ENCODE results near the gene CDC42BPA.

Gene CDC42BPA

DNA sequence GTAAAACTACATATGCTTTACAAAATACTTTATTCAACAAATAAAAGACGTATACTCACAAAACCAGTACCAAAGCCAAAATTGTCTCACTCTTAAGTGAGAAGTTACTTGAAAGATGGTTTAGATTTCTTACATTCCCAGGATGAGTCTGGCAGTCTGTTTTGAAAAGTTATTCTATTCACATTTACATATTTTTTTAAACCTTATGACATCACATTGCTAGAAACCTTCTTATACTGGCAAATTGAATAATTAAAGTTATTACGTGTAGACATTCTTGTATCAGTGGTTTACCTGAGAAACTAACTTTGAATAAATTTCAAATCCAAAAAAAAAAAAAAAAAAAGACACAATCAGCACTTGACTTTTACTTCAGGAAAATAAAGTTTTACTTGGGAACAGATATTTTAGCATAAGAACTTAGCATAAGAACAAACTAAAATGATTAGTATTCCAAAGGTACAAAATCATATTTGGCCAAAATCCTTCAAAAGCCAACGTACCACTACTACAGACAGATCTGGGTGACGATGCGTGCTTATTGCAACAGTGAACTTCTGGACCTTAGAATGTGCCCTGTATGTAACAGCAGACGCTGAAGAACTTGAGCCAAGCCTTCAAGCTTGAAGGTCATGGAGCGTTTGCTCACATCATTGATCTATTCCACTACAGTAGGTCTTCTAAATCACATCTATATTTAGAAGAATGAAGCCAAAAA, 2.5 kb downstream of the CDC42BPA start:
- no peak for TF ChIP-seq POLR2AphosphoS5 (IDR thresholded peaks at IDR 0.05; ENCODE audit: low read depth, low read length)

DNA sequence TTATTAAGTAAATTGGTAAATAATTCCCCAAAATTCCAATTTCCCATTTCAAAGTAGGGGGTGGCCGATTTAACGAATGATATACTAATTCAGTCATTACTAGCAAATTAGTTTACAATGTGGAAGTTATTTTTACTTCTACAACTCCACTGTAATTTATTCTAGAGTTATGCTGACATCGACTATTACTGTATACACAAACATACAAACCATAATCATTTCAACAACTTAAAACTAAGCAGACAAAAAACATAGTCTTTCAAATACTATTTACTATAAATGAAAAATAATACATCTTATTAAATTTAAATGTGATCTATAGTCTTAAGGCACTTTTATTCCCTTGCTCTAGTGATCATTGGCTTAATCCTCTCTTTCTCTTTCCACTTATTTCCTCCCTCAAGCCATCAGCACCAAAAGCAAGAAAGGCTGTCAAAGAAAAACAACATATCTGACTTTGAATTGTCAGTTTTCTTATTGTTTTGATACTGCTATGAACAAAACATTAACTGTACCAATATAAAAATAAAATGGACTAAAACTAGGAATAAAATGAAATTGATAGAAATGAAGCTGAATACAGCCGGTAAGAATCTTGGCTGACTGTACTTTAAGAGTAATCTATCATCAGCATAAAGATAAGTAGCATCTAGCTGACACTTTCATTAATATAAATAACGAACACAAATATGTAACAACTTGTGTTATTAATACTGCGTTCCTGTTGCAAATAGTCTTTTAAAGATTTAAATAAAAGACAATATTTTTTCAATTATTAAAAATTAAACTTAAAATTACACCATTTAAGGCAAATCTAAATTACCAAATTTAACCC, 4.1 kb downstream of the CDC42BPA start:
- TF ChIP-seq POLR2AphosphoS5 (IDR thresholded peaks at IDR 0.05; ENCODE audit: low read depth, low read length): no peak
- no peak for TF ChIP-seq FOXP2 (optimal IDR thresholded peaks at IDR 0.05; ENCODE audit: borderline replicate concordance, extremely low read depth, extremely low read length, insufficient read depth)
- no peak for TF ChIP-seq SIN3A (IDR thresholded peaks at IDR 0.05; ENCODE audit: borderline replicate concordance, insufficient read depth, low read length)
- no peak for TF ChIP-seq TAF1 (IDR thresholded peaks at IDR 0.05; ENCODE audit: borderline replicate concordance, insufficient read depth, low read length)
- TF ChIP-seq, protein P1, sequence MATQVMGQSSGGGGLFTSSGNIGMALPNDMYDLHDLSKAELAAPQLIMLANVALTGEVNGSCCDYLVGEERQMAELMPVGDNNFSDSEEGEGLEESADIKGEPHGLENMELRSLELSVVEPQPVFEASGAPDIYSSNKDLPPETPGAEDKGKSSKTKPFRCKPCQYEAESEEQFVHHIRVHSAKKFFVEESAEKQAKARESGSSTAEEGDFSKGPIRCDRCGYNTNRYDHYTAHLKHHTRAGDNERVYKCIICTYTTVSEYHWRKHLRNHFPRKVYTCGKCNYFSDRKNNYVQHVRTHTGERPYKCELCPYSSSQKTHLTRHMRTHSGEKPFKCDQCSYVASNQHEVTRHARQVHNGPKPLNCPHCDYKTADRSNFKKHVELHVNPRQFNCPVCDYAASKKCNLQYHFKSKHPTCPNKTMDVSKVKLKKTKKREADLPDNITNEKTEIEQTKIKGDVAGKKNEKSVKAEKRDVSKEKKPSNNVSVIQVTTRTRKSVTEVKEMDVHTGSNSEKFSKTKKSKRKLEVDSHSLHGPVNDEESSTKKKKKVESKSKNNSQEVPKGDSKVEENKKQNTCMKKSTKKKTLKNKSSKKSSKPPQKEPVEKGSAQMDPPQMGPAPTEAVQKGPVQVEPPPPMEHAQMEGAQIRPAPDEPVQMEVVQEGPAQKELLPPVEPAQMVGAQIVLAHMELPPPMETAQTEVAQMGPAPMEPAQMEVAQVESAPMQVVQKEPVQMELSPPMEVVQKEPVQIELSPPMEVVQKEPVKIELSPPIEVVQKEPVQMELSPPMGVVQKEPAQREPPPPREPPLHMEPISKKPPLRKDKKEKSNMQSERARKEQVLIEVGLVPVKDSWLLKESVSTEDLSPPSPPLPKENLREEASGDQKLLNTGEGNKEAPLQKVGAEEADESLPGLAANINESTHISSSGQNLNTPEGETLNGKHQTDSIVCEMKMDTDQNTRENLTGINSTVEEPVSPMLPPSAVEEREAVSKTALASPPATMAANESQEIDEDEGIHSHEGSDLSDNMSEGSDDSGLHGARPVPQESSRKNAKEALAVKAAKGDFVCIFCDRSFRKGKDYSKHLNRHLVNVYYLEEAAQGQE (IDR thresholded peaks at IDR 0.05; ENCODE audit: insufficient read depth in 1 of 2, low read depth in 2 of 2, low read length in 2 of 2): no peak

DNA sequence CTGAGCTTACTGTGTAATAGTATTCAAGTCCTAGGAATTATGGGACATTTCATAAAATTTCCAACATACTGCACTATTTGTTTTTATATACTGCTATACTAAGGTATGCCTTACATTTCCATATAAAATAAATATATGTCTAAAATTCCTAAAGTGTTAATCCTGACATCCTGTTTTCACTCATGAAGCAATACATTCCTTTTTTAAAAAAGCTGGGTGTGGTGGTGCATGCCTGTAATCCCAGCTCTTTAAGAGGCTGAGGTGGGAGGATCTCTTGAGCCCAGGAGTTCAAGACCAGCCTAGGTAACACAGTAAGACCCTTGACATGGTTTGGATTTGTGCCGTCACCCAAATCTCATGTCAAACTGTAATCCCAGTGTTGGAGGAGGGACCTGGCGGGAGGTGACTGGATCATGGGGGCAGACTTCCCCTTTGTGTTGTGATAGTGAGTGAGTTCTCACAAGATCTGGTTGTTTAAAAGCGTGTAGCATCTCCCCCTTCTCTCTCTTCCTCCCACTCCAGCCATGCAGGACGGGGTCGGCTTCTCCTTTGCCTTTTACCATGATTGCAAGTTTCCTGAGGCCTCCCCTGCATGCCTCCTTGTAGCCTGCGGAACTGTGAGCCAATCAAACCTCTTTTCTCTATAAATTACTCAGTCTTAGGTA, 5.8 kb downstream of the CDC42BPA start:
- TF ChIP-seq FOXP2 (optimal IDR thresholded peaks at IDR 0.05; ENCODE audit: borderline replicate concordance, extremely low read depth, extremely low read length, insufficient read depth) (no peak), TAF1 (IDR thresholded peaks at IDR 0.05; ENCODE audit: borderline replicate concordance, insufficient read depth, low read length) (no peak), POLR2AphosphoS5 (IDR thresholded peaks at IDR 0.05; ENCODE audit: low read depth, low read length) (no peak), SIN3A (IDR thresholded peaks at IDR 0.05; ENCODE audit: borderline replicate concordance, insufficient read depth, low read length) (no peak)
- TF ChIP-seq, protein P1 (IDR thresholded peaks at IDR 0.05; ENCODE audit: insufficient read depth in 1 of 2, low read depth in 2 of 2, low read length in 2 of 2): no peak

DNA sequence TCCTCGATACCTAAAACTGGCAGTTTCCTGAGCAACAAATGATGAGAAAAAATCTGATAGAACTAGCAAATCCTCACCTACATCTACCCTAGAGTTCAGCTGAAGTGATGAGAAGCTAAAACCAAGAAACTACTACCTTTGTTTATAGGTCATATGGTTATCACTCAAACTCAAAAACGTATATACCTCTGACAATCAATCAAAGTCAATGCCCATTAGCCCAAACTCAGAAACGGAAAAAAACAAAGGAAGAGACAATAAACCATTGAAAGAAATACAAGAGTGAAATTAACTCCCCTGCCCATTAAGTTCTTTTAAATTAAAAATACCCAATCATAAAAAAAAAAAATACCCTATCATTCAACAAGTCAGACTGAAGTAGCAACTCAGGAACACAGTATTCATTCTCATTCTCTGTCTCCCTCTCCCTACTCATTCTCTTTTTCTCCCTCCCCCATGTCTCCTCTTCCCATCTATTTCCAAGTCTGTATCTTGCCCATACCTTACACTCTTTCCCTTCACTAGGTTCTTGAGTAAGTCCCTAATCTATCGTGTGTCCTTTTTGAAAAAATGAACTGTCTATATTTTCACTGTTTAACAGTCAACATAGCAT, 6.8 kb downstream of the CDC42BPA start:
- TF ChIP-seq SIN3A (IDR thresholded peaks at IDR 0.05; ENCODE audit: borderline replicate concordance, insufficient read depth, low read length): no peak
- no peak for TF ChIP-seq FOXP2 (optimal IDR thresholded peaks at IDR 0.05; ENCODE audit: borderline replicate concordance, extremely low read depth, extremely low read length, insufficient read depth)
- TF ChIP-seq, protein P1 (IDR thresholded peaks at IDR 0.05; ENCODE audit: insufficient read depth in 1 of 2, low read depth in 2 of 2, low read length in 2 of 2): no peak
- no peak for TF ChIP-seq TAF1 (IDR thresholded peaks at IDR 0.05; ENCODE audit: borderline replicate concordance, insufficient read depth, low read length)
- TF ChIP-seq POLR2AphosphoS5 (IDR thresholded peaks at IDR 0.05; ENCODE audit: low read depth, low read length): no peak
